Psoas muscle (tissue), 8 donors: Measurements from ENCODE around the gene UBE3B. TPM values are rescaled to one million over a fixed set of nuclear protein-coding genes. Genes with fewer than 3 reads are reported as not detected.

ENCODE experiments used
- ATAC-seq, 4 donors: fragments of 200-7000 bp; cut with Tn5 transposase; one replicate each; pipeline ENCODE4 v1.9.1; 2020; ENCODE audit warnings: moderate library complexity in 3 of 4, mild to moderate bottlenecking in 2 of 4
- DNase-seq, 2 donors: peaks; one replicate each; pipeline ENCODE4 v3.0.0-alpha.2; 2020
- H3K27ac ChIP-seq: fragments of 200-600 bp; one replicate; pipeline ENCODE4 v1.8.0; 2022
- H3K27me3 ChIP-seq, 3 donors: fragments of 200-600 bp in 1 of 3; one replicate each; pipeline versions ENCODE4 v1.6.1 to v1.8.0; 2013 to 2022; ENCODE audit warnings: low read length in 2 of 3, mild to moderate bottlenecking in 2 of 3, moderate library complexity in 1 of 3; ENCODE audit not compliant: insufficient read depth in 3 of 3
- H3K36me3 ChIP-seq, 2 donors: fragments of 200-600 bp in 1 of 2; one replicate each; pipeline versions ENCODE4 v1.6.1 to v1.8.0; 2013 to 2022; ENCODE audit warnings: low read depth in 1 of 2, mild to moderate bottlenecking in 1 of 2, moderate library complexity in 1 of 2; ENCODE audit not compliant: insufficient read depth in 1 of 2
- H3K4me1 ChIP-seq: fragments of 200-600 bp; one replicate; pipeline ENCODE4 v1.8.0; 2022
- H3K4me3 ChIP-seq: fragments of 200-600 bp; one replicate; pipeline ENCODE4 v1.8.0; 2022; ENCODE audit warnings: mild to moderate bottlenecking
- H3K9me3 ChIP-seq: fragments of 200-600 bp; one replicate; pipeline ENCODE4 v1.8.0; 2022
- CTCF ChIP-seq: fragments of 200-600 bp; IDR thresholded peaks from one replicate; pipeline ENCODE4 v1.8.0; 2022; ENCODE audit warnings: antibody characterized with exemption
- WGBS, 3 donors: extraction: QIAGEN DNeasy Blood & Tissue Kit; methylation state at CpG; one replicate each; pipeline versions ENCODE4 v1.1.6 to v1.1.7; 2013; 5-methylcytosine and 5-hydroxymethylcytosine counted together
- intact Hi-C, 2 donors: fragments of 100-400 bp; cut with DNase I; formaldehyde crosslinking; loops; one replicate each; pipeline versions ENCODE4 v1.11.0 to v1.14.2; 2022
- polyA plus RNA-seq, 3 donors: library from polyadenylated mRNA; stranded (reverse); fragments of 200-250 nt; gene quantifications; one replicate each; pipeline ENCODE4 v1.2.3, GENCODE V29; 2013
- total RNA-seq, 4 donors: library from RNA; stranded (reverse); fragmentation: NEBNext Ultra II Directional in 2 of 4; extraction: Animal tissue kit (Norgen Biotek cat#: 25700) in 2 of 4; gene quantifications; one replicate each; pipeline versions ENCODE4 v1.2.1 to v1.2.4, GENCODE V29; 2021 to 2023
- donor health status: healthy with polysubstance abuse.
- donor health status: DM: no; HTN: no; CAD: no; lungs with moderate emphysema.
- donor health status: Bipolar disorder and iron deficiency.
- donor health status: healthy.
- donor health status: DM: yes; HTN: yes; CAD: no.
- donor health status: DM: no; HTN: no; CAD: no.
- donor health status: DM: no; HTN: no; CAD: no.
- donor health status: DM: yes; HTN: yes; CAD: no.

UBE3B gene
- total and polyA plus RNA-seq, 7 donors, result 13.5 to 50.8 (median 42.6) TPM

DNA sequence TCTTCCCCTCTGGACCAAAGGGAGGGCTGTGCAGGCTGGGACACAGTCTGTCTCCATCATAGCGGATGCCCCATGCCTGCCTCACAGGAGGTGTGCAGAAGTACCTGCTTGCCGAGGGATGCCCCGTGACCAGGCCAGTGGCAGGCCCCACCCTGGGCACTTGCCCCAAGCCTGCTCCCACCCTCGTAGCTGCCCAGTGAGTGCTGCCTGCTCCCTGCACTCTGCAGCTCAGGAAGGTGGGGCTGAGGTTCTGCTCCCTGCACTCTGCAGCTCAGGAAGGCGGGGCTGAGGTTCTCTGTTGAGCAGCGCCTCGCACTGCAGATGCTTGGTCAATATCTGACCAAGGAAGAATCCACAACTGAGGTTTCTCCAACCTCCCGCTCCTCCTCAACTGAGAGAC, 89.0 kb downstream of the UBE3B start:
- Histone ChIP-seq H3K9me3 (no peaks in the 10 kb centered on the region), H3K4me3 (no peak overlapping the region), H3K4me1 (no peaks in the 10 kb centered on the region), H3K27ac (no peak overlapping the region), H3K36me3 (peaks cover 0 to 100% of the 10 kb centered on the region in 2 donors), H3K27me3 (no peaks in the 10 kb centered on the region)
- no peak for DNase-seq
- 92 to 96% (median 93%) methylated on average over 8 of the region's 8 CpGs for WGBS, 3 donors
- no peak for TF ChIP-seq CTCF
- no peak for ATAC-seq
- intact Hi-C loops, result no loop called here

DNA sequence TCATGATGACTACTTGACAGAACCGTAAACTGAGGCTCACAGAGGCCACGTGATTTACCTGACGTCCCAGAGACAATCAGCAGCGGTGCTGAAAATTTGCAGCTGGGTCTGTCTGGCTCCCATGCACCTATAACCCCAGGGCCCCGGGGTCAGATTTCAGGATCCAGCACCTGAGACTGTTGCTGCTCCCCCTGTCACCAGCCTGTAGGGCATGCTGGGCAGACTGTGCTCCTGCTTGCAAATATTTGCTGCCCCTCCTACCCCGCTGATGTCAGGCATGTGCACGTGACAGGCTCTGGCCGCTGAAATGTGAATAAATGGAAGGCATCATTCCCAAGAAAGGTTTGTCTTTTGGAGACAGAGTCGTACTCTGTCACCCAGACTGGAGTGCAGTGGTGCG, 89.9 kb downstream of the UBE3B start:
- 87 to 91% (median 89%) methylated on average over 10 of the region's 10 CpGs for WGBS, 3 donors
- Histone ChIP-seq H3K4me3 (no peak overlapping the region), H3K27me3 (no peaks in the 10 kb centered on the region), H3K9me3 (no peaks in the 10 kb centered on the region), H3K27ac (no peak overlapping the region), H3K4me1 (peaks cover under 1% of the 10 kb centered on the region), H3K36me3 (peaks cover 0 to 96% of the 10 kb centered on the region in 2 donors)
- no peak for TF ChIP-seq CTCF
- intact Hi-C loops, result no loop called here
- no peak for DNase-seq
- no peak for ATAC-seq

DNA sequence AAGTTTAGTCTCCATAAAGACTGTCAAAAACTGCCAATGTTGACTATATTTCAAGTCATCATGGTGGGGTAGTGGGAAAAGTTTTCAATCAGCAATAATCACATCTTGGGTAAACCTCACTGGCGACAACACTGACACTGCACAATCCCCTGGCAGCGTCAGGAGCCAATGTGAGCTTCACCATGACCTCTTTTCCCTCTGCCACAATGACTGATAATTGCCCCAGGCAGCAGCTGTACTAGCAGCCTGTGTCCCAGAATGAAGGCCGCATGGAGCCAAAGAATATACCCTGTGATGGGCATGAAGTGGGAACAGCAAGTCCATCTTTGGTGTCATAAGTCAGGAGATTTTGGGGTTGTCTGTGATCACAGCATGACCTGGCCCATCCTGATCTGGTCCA, 90.5 kb downstream of the UBE3B start:
- intact Hi-C loops, result no loop called here
- Histone ChIP-seq H3K9me3 (no peaks in the 10 kb centered on the region), H3K4me1 (peaks cover 7% of the 10 kb centered on the region), H3K27me3 (no peaks in the 10 kb centered on the region), H3K27ac (no peak overlapping the region), H3K4me3 (no peak overlapping the region), H3K36me3 (peaks cover 0 to 89% of the 10 kb centered on the region in 2 donors)
- 73 to 94% (median 74%) methylated on average over 3 of the region's 3 CpGs for WGBS, 3 donors
- no peak for TF ChIP-seq CTCF
- ATAC-seq (no peak), DNase-seq (no peak)

GRCh38 chr12:109568486-109568885, 91.1 kb downstream of the UBE3B start:
- intact Hi-C loops, result no loop called here
- Histone ChIP-seq H3K9me3 (no peaks in the 10 kb centered on the region), H3K27ac (no peak overlapping the region), H3K36me3 (peaks cover 0 to 84% of the 10 kb centered on the region in 2 donors), H3K27me3 (no peaks in the 10 kb centered on the region), H3K4me3 (no peak overlapping the region), H3K4me1 (peaks cover 7% of the 10 kb centered on the region)
- TF ChIP-seq CTCF, result no peak
- WGBS, 3 donors, result 86 to 89% (median 87%) methylated on average over 7 of the region's 7 CpGs
- DNase-seq, result no peak
- no peak for ATAC-seq

- H3K36me3 ChIP-seq, result peaks cover 0 to 74% of the 10 kb centered on the region in 2 donors
- ATAC-seq (no peak), DNase-seq (no peak)
- TF ChIP-seq CTCF, result no peak
- peaks cover 17% of the 10 kb centered on the region for H3K4me1 ChIP-seq
- peak overlapping the region; percentile 83 for H3K4me3 ChIP-seq
- no peaks in the 10 kb centered on the region for H3K27me3 ChIP-seq
- intact Hi-C loops, result no loop called here
- WGBS, 3 donors, result 75 to 86% (median 78%) methylated on average over 5 of the region's 5 CpGs
- no peaks in the 10 kb centered on the region for H3K9me3 ChIP-seq
- H3K27ac ChIP-seq, result no peak overlapping the region
These were observed 94.5 kb downstream of the UBE3B start for GRCh38 chr12:109571773-109572505.
